HepG2 (cell line): ENCODE data around the gene UBQLN2. TPM values are rescaled to one million over a fixed set of nuclear protein-coding genes. Genes with fewer than 3 reads are reported as not detected.
A peak's percentile ranks its signal among the peaks of the same experiment; 100 is the strongest.

Experiments used
- HNF4A ChIP-seq: sonication (generic); formaldehyde crosslinking; IDR thresholded peaks from 2 replicates; pipeline ENCODE4 v1.4.0; 2020; ENCODE audit warnings: missing genetic modification reagents
- MEF2D ChIP-seq: sonication (generic); formaldehyde crosslinking; IDR thresholded peaks from 2 replicates; pipeline ENCODE4 v1.5.1; 2020; ENCODE audit warnings: mild to moderate bottlenecking, missing genetic modification reagents
- SMYD3 ChIP-seq: sonication (generic); formaldehyde crosslinking; IDR thresholded peaks from 2 replicates; pipeline ENCODE4 v1.8.1; 2023; ENCODE audit warnings: mild to moderate bottlenecking, missing genetic modification reagents
- ZKSCAN1 ChIP-seq: fragments of 150-350 bp; IDR thresholded peaks from 2 replicates; pipeline ENCODE4 v1.6.1; 2014; ENCODE audit warnings: low read length
- ZNF556 ChIP-seq: sonication (generic); formaldehyde crosslinking; IDR thresholded peaks from 2 replicates; pipeline ENCODE4 v1.4.0; 2020; ENCODE audit warnings: mild to moderate bottlenecking, missing genetic modification reagents, borderline replicate concordance
- polyA plus RNA-seq, 8 experiments: library from polyadenylated mRNA; depleted of rRNA in 3 of 8; stranded (reverse) in 7 of 8; unstranded in 1 of 8; fragments of >200 nt; fragmentation: Illumina TruSeq in 4 of 8; extraction: Trizol in 4 of 8; gene quantifications; 2 replicates each; pipeline versions ENCODE4 v1.2.1 to v1.2.3, GENCODE V29; 2011 to 2016; ENCODE audit warnings: low read depth in 4 of 8, missing spikeins in 1 of 8, mixed read lengths in 1 of 8; ENCODE audit not compliant: insufficient read depth in 1 of 8
- total RNA-seq, 5 experiments: library from RNA; depleted of rRNA; stranded (reverse); fragments of >200 nt; fragmentation: Illumina TruSeq; extraction: Trizol; gene quantifications; 2 replicates each; pipeline ENCODE4 v1.2.3, GENCODE V29; 2016; ENCODE audit warnings: low read depth in 1 of 5
- TF ChIP-seq, protein P1 (sequence below), 2 experiments: fragments of 450-650 bp in 1 of 2; sonication (generic) in 1 of 2; formaldehyde crosslinking; IDR thresholded peaks; 2 replicates each; pipeline versions ENCODE4 v1.5.0 to v1.8.0; 2020 to 2022; ENCODE audit warnings: mild to moderate bottlenecking in 1 of 2, missing genetic modification reagents in 1 of 2

Gene UBQLN2
- total and polyA plus RNA-seq, 2 of the 13 experiments (the other 11 are each of a cell fraction or from before 2014, with no cell fraction given): 4.1 to 7.2 TPM

DNA sequence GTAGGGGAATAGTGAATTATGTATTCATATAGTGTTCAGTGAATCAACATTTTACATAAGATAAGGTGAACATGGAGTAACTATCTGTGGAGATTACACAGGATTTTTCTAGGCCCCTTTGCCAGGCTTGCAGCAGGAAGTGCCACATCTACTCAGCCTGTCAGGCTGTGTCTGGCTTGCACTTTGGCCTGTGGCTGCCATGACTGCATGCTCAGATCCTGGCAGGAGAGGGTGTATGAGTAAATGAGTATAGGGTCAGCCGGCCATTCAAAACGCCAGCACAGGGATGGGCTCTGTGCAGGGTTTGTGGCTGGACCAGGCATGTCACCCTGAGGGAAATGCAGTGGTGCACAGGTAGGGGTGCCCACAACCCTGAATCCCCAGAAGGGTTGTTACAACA is 51.9 kb downstream of the UBQLN2 start (continued):
- TF ChIP-seq, protein P1, sequence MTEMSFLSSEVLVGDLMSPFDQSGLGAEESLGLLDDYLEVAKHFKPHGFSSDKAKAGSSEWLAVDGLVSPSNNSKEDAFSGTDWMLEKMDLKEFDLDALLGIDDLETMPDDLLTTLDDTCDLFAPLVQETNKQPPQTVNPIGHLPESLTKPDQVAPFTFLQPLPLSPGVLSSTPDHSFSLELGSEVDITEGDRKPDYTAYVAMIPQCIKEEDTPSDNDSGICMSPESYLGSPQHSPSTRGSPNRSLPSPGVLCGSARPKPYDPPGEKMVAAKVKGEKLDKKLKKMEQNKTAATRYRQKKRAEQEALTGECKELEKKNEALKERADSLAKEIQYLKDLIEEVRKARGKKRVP (CRISPR knock-in tag; IDR thresholded peaks at IDR 0.05): no peak
- TF ChIP-seq HNF4A (CRISPR knock-in tag) (peak; percentile 60; the same call in 1 of the 2 replicates), ZNF556 (CRISPR knock-in tag) (no peak), SMYD3 (CRISPR knock-in tag) (no peak), ZKSCAN1 (no peak), MEF2D (CRISPR knock-in tag) (no peak)

Other genes with a start within 250 kb of the UBQLN2 start
- 1.7 and 3.8 TPM in 2 replicates for gene NBDY, start 165.6 kb downstream of the UBQLN2 start, total RNA-seq (2016; rRNA removed; fragmentation: Illumina TruSeq; extraction: Trizol)
- gene NBDY, start 165.6 kb downstream of the UBQLN2 start, polyA plus RNA-seq (2011; rRNA removed): 1.4 TPM in 2 replicates